HG03575 (cell line): Measurements from ENCODE around the gene WDHD1.
"Not testable (repeated sequence)": the region's sequence is repeated elsewhere in the genome, so short reads cannot be mapped to it uniquely, and the experiment has no call there.

Experiments
- ATAC-seq: cut with Tn5 transposase; IDR thresholded peaks from one replicate; pipeline ENCODE4 v1.9.1; 2021; ENCODE audit not compliant: unreplicated experiment, insufficient number of reproducible peaks, low FRiP score; ENCODE audit errors: extremely low read depth

WDHD1 gene

GRCh38 chr14:55048900-55049436, 22.1 kb upstream of the WDHD1 start:
- no peak for ATAC-seq

- no peak for ATAC-seq
Measured at GRCh38 chr14:55047301-55048053, 20.6 kb upstream of the WDHD1 start.

- ATAC-seq = no peak
Measured at GRCh38 chr14:55045087-55045486, 18.2 kb upstream of the WDHD1 start.

- ATAC-seq = no peak
Measured at GRCh38 chr14:55043528-55043927, 16.6 kb upstream of the WDHD1 start.

GRCh38 chr14:55038708-55039107, 11.8 kb upstream of the WDHD1 start:
- no peak for ATAC-seq

GRCh38 chr14:55037995-55038394, 11.1 kb upstream of the WDHD1 start:
- not testable (repeated sequence) for ATAC-seq

- ATAC-seq = no peak
Measured at GRCh38 chr14:55031190-55031589, 4.3 kb upstream of the WDHD1 start.

- no peak for ATAC-seq
Measured at GRCh38 chr14:55028476-55028875, 1.6 kb upstream of the WDHD1 start.

GRCh38 chr14:55028066-55028465, 1.2 kb upstream of the WDHD1 start:
- ATAC-seq = no peak

GRCh38 chr14:55026441-55026792, 482 bp downstream of the WDHD1 start:
- ATAC-seq = no peak

- ATAC-seq = no peak
Measured at GRCh38 chr14:55025948-55026347, 951 bp downstream of the WDHD1 start.

GRCh38 chr14:55024365-55024764, 2.5 kb downstream of the WDHD1 start:
- not testable (repeated sequence) for ATAC-seq

GRCh38 chr14:55019968-55020554, 6.8 kb downstream of the WDHD1 start:
- no peak for ATAC-seq

- ATAC-seq = no peak
Measured at GRCh38 chr14:55015006-55015405, 11.9 kb downstream of the WDHD1 start.

GRCh38 chr14:55005071-55005470, 21.8 kb downstream of the WDHD1 start:
- no peak for ATAC-seq

GRCh38 chr14:55000381-55000780, 26.5 kb downstream of the WDHD1 start:
- no peak for ATAC-seq

GRCh38 chr14:54985156-54985555, 41.7 kb downstream of the WDHD1 start:
- no peak for ATAC-seq

GRCh38 chr14:54981698-54982097, 45.2 kb downstream of the WDHD1 start:
- no peak for ATAC-seq

GRCh38 chr14:54979039-54979438, 47.9 kb downstream of the WDHD1 start:
- no peak for ATAC-seq

GRCh38 chr14:54976316-54976715, 50.6 kb downstream of the WDHD1 start:
- no peak for ATAC-seq

- no peak for ATAC-seq
Measured at GRCh38 chr14:54975856-54976255, 51.0 kb downstream of the WDHD1 start.
